Cardiac muscle cell (in vitro differentiated cells and primary cell): ENCODE measurements around the gene GALNT2. TPM values are rescaled to one million over a fixed set of nuclear protein-coding genes. Genes with fewer than 3 reads are reported as not detected.

ENCODE experiments used
- DNase-seq, 2 donors: peaks; one replicate each; pipeline versions ENCODE4 v3.0.0 to v3.0.0-alpha.2; 2010 to 2017; ENCODE audit warnings: low read depth in 1 of 2, low spot score in 1 of 2
- H3K27ac ChIP-seq: fragments of 200-600 bp; sonication (generic); 2 replicates; pipeline ENCODE4 v1.5.1; 2016
- H3K27me3 ChIP-seq: fragments of 200-600 bp; sonication (generic); 2 replicates; pipeline ENCODE4 v1.6.0; 2016; ENCODE audit warnings: control low read depth
- H3K36me3 ChIP-seq: fragments of 200-600 bp; sonication (generic); 2 replicates; pipeline ENCODE4 v1.5.1; 2016; ENCODE audit warnings: control low read depth
- H3K4me1 ChIP-seq: fragments of 200-600 bp; sonication (generic); 2 replicates; pipeline ENCODE4 v1.8.1; 2017; ENCODE audit warnings: low read depth, mild to moderate bottlenecking, mixed run types
- H3K4me3 ChIP-seq: fragments of 200-600 bp; sonication (generic); 2 replicates; pipeline ENCODE4 v1.5.1; 2016; ENCODE audit warnings: mild to moderate bottlenecking
- H3K9me3 ChIP-seq: fragments of 200-600 bp; sonication (generic); 2 replicates; pipeline ENCODE4 v1.5.1; 2017; ENCODE audit warnings: low read depth, mild to moderate bottlenecking, control low read depth
- polyA plus RNA-seq: library from polyadenylated mRNA; unstranded; fragments of >200 nt; fragmentation: Nextera tagmentation; extraction: Ambion mirVana; gene quantifications from 2 replicates; pipeline ENCODE4 v1.2.1, GENCODE V29; 2016
- total RNA-seq: library from RNA; depleted of rRNA; stranded (reverse); fragments of >200 nt; gene quantifications from 2 replicates; pipeline ENCODE4 v1.2.3, GENCODE V29; 2016
- TF ChIP-seq, protein P1 (sequence below): IDR thresholded peaks from 2 replicates; pipeline ENCODE4 v1.5.1; 2012; ENCODE audit warnings: low read depth, mild to moderate bottlenecking, low read length

GALNT2 gene
- total and polyA plus RNA-seq, 2 experiments from 2014 or later: 71.4 to 92.1 TPM

DNA sequence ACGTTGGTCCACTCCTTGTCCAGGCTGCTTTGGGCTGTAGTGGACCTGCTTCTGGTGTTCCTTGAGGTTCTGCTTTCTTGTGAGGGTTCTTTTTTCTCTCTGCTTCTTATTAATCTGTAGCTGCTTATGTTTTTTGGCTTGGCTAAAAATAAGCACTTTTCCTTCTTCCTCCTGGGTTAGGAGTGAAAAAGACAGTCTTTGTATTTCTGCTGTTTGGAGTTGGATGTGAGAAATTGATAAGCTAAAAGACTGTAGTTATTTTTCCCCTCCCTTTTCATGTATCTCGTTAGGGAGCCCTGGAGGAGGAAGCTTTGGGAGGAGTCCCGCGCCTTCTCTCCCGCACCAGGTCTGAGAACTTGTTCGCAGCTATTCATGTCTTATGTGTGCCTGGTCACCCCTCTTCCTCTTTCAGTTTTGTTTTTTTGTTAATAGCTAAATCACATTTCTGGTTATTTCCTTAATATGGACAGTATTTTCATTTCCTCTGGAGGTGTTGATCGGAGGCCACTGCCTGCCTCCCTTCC lies 79.0 kb downstream of the GALNT2 start:
- no peaks in the 10 kb centered on the region for H3K27me3 ChIP-seq
- no peak for DNase-seq
- no peak overlapping the region for H3K4me3 ChIP-seq
- no peaks in the 10 kb centered on the region for H3K9me3 ChIP-seq
- H3K27ac ChIP-seq: no peak overlapping the region
- TF ChIP-seq, protein P1, sequence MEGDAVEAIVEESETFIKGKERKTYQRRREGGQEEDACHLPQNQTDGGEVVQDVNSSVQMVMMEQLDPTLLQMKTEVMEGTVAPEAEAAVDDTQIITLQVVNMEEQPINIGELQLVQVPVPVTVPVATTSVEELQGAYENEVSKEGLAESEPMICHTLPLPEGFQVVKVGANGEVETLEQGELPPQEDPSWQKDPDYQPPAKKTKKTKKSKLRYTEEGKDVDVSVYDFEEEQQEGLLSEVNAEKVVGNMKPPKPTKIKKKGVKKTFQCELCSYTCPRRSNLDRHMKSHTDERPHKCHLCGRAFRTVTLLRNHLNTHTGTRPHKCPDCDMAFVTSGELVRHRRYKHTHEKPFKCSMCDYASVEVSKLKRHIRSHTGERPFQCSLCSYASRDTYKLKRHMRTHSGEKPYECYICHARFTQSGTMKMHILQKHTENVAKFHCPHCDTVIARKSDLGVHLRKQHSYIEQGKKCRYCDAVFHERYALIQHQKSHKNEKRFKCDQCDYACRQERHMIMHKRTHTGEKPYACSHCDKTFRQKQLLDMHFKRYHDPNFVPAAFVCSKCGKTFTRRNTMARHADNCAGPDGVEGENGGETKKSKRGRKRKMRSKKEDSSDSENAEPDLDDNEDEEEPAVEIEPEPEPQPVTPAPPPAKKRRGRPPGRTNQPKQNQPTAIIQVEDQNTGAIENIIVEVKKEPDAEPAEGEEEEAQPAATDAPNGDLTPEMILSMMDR: no peak
- H3K4me1 ChIP-seq: peaks cover 50% of the 10 kb centered on the region
- H3K36me3 ChIP-seq: no peaks in the 10 kb centered on the region

DNA sequence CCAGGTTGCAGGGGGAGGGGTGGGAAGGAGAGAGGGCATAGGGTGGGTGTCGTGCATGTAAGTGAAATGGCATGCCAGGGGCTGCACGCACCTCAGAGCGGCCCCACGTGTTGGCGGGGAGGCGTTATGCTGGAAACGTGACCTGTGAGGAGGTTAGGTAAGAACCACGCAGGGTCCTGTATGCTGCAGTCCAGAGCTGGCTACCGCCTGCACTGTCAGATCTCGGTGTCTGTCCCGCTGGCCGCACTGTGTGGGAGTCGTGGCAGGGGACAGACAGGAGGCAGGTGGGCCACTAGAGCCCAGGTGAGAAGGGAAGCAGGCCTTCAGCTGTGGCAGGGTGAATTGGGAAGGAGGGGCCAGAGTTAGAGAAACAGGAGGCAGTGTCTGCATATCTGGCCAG lies 79.7 kb downstream of the GALNT2 start:
- Histone ChIP-seq H3K9me3 (no peaks in the 10 kb centered on the region), H3K4me1 (peaks cover 50% of the 10 kb centered on the region), H3K27me3 (no peaks in the 10 kb centered on the region), H3K36me3 (no peaks in the 10 kb centered on the region), H3K27ac (no peak overlapping the region), H3K4me3 (no peak overlapping the region)
- DNase-seq: no peak
- TF ChIP-seq, protein P1: no peak

DNA sequence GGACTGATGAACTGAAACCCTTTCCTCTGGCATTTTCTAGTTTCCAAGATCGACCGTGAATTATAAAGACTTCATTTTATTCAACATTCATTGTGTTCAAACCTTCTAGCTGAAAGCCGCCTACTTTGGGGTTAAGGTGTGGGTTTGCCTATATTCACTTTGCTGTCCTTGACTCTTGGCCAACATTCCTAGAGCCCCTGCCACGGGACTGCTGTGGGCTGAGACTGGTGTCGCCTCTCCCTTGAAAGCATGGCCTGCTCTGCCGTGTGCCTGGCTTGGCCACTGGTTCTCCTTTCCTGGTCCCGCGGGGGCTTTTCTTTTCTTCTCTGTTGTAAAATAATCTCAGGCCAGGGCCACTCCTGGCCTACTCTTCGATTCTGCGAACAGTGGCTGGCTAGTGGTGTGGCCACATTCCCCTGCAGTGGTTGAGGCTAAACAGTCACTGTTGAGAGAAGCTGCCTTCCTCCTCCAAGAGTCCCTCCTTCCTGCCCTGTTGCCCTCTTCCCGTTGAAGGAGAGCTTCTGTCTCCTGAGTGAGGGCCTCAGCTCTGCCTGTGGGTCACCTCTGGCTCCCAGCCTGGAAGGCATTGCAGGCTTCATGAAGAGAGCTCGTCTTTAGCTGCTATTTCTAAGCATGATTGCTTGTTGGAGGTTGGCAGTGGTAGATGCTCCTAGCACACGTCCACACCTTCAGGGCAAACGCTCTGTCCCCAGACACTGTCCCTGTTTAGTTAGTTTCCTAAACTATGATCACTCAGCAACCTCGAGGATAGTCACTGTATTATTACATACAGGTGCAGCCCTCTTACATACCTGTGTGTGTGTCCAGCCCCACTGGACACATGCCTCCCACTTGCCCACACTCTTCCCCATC lies 80.5 kb downstream of the GALNT2 start:
- Histone ChIP-seq H3K9me3 (no peaks in the 10 kb centered on the region), H3K4me3 (no peak overlapping the region)

DNA sequence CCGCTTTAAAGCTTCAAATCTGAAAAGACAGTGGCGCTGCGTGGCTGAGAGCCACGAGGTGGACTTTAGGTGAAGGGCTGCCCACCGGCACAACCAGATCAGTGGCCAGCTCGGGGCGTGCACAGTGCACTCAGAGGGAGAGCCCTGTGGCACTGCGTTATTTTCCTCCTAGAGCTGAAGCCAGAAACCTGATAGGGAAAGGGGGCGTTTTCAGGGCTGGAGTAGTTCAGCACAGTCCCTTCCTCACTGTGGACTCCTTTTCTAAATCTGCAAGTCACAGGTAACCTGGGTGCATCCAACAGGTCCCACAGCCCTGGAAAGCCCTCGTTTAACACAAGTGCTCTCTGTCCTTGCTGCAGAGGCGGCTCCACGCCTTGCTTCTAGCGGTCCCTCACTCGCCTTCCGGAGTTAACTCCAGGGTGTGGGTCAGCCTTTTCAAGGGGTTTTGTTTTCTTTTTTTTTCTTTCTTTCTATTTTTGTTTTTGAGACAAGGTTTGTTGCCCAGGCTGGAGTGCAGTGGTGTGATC lies 81.2 kb downstream of the GALNT2 start:
- TF ChIP-seq, protein P1: no peak

More for the DNA sequence above, 80.5 kb downstream of the GALNT2 start:
- no peaks in the 10 kb centered on the region for H3K36me3 ChIP-seq
- peak overlapping the region; percentile 56 for H3K27ac ChIP-seq
- H3K4me1 ChIP-seq: peaks cover 47% of the 10 kb centered on the region
- TF ChIP-seq, protein P1: no peak
- H3K27me3 ChIP-seq: no peaks in the 10 kb centered on the region
- no peak for DNase-seq

DNA sequence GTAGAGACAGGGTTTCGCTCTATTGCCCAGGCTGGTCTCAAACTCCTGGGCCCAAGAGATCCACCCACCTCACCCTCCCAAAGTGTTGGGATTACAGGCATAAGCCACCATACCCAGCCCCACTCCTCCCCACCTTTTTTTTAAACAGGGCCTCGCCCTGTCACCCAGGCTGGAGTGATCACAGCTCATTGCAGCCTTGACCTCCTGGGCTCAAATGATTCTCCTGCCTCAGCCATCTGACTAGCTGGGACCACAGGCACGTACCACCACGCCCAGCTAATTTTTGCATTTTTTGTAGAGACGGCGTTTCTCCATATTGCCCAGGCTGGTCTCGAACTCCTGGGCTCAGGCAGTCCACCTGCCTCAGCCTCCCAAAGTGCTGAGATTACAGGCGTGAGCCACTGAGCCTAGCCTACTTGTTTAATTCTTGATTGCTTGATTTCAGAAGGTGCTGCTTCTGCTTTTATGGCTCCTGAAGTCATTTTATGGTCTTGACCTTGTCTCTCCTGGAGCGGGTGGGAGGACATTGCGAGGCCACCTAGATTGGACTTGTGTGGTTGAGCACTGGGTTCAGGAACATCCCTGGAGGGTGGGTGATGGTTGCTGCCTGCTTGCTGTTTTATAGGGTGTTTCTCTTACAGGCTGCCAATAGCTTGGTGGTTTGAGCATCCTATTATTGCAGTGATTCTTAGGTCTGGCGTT lies 81.9 kb downstream of the GALNT2 start:
- H3K4me3 ChIP-seq: no peak overlapping the region
- TF ChIP-seq, protein P1: no peak
- no peaks in the 10 kb centered on the region for H3K9me3 ChIP-seq
- H3K27me3 ChIP-seq: no peaks in the 10 kb centered on the region
- no peaks in the 10 kb centered on the region for H3K36me3 ChIP-seq
- H3K27ac ChIP-seq: no peak overlapping the region
- DNase-seq: no peak
- H3K4me1 ChIP-seq: peaks cover 42% of the 10 kb centered on the region

More for the DNA sequence above, 81.2 kb downstream of the GALNT2 start:
- H3K9me3 ChIP-seq: no peaks in the 10 kb centered on the region
- H3K27me3 ChIP-seq: no peaks in the 10 kb centered on the region
- H3K36me3 ChIP-seq: no peaks in the 10 kb centered on the region
- no peak overlapping the region for H3K4me3 ChIP-seq
- peaks cover 42% of the 10 kb centered on the region for H3K4me1 ChIP-seq
- DNase-seq: no peak
- peak overlapping the region; percentile 56 for H3K27ac ChIP-seq
